Duodenal mucosa (tissue), 2 donors: ENCODE results near the gene DHDH.

Source experiments
- H3K27ac ChIP-seq: one replicate; pipeline ENCODE4 v1.7.0; 2013; ENCODE audit warnings: low read depth, low read length
- H3K27me3 ChIP-seq, 2 donors: one replicate each; pipeline ENCODE4 v1.7.0; 2013; ENCODE audit warnings: low read length in 2 of 2, control low read depth in 1 of 2; ENCODE audit not compliant: insufficient read depth in 2 of 2, control insufficient read depth in 1 of 2
- H3K36me3 ChIP-seq, 2 donors: one replicate each; pipeline ENCODE4 v1.7.0; 2013; ENCODE audit warnings: low read length in 2 of 2, control low read depth in 1 of 2; ENCODE audit not compliant: insufficient read depth in 2 of 2, control insufficient read depth in 1 of 2
- H3K4me1 ChIP-seq, 2 donors: one replicate each; pipeline ENCODE4 v1.7.0; 2013; ENCODE audit warnings: low read length in 2 of 2, control low read depth in 1 of 2; ENCODE audit not compliant: insufficient read depth in 2 of 2, control insufficient read depth in 1 of 2
- H3K4me3 ChIP-seq, 2 donors: one replicate each; pipeline ENCODE4 v1.7.0; 2013; ENCODE audit warnings: low read length in 2 of 2, low read depth in 1 of 2
- H3K9ac ChIP-seq, 2 donors: one replicate each; pipeline ENCODE4 v1.7.0; 2013; ENCODE audit warnings: low read length in 2 of 2, low read depth in 1 of 2
- H3K9me3 ChIP-seq, 2 donors: one replicate each; pipeline ENCODE4 v1.7.0; 2013; ENCODE audit warnings: low read length in 2 of 2, control low read depth in 1 of 2; ENCODE audit not compliant: control insufficient read depth in 1 of 2

Gene DHDH

GRCh38 chr19:48975947-48976847 lies 42.7 kb downstream of the DHDH start:
- Histone ChIP-seq H3K36me3 (peaks cover 15 to 29% of the 10 kb centered on the region in 2 donors), H3K9ac (no peak overlapping the region), H3K27ac (no peak overlapping the region)

GRCh38 chr19:48977061-48977460 lies 43.6 kb downstream of the DHDH start:
- H3K4me3 ChIP-seq, result no peak overlapping the region
- no peak overlapping the region for H3K9ac ChIP-seq
- H3K36me3 ChIP-seq, result peaks cover 18 to 37% of the 10 kb centered on the region in 2 donors
- no peaks in the 10 kb centered on the region for H3K9me3 ChIP-seq
- H3K4me1 ChIP-seq, result no peaks in the 10 kb centered on the region
- H3K27ac ChIP-seq, result no peak overlapping the region
- H3K27me3 ChIP-seq, result no peaks in the 10 kb centered on the region

More at GRCh38 chr19:48975947-48976847, 42.7 kb downstream of the DHDH start:
- H3K4me3 ChIP-seq, result no peak overlapping the region
- H3K9me3 ChIP-seq, result no peaks in the 10 kb centered on the region
- H3K27me3 ChIP-seq, result no peaks in the 10 kb centered on the region
- no peaks in the 10 kb centered on the region for H3K4me1 ChIP-seq

- peaks cover 3 to 4% of the 10 kb centered on the region in 2 donors for H3K4me1 ChIP-seq
- H3K36me3 ChIP-seq, result peaks cover 16 to 46% of the 10 kb centered on the region in 2 donors
- no peak overlapping the region for H3K27ac ChIP-seq
- H3K9ac ChIP-seq, result no peak overlapping the region
- H3K4me3 ChIP-seq, result no peak overlapping the region
- no peaks in the 10 kb centered on the region for H3K9me3 ChIP-seq
- no peaks in the 10 kb centered on the region for H3K27me3 ChIP-seq
Measured at GRCh38 chr19:48982280-48982679, 48.8 kb downstream of the DHDH start.

- no peaks in the 10 kb centered on the region for H3K9me3 ChIP-seq
- H3K9ac ChIP-seq, result no peak overlapping the region
- H3K4me1 ChIP-seq, result peaks cover 3 to 4% of the 10 kb centered on the region in 2 donors
- no peak overlapping the region for H3K4me3 ChIP-seq
- H3K27me3 ChIP-seq, result no peaks in the 10 kb centered on the region
- H3K36me3 ChIP-seq, result peaks cover 19 to 61% of the 10 kb centered on the region in 2 donors
- H3K27ac ChIP-seq, result no peak overlapping the region
Measured at GRCh38 chr19:48985711-48986110, 52.2 kb downstream of the DHDH start.

GRCh38 chr19:48986211-48986610 lies 52.7 kb downstream of the DHDH start:
- no peak overlapping the region for H3K9ac ChIP-seq
- H3K36me3 ChIP-seq, result peaks cover 19 to 61% of the 10 kb centered on the region in 2 donors
- no peaks in the 10 kb centered on the region for H3K27me3 ChIP-seq
- H3K4me1 ChIP-seq, result peaks cover 5 to 8% of the 10 kb centered on the region in 2 donors
- H3K27ac ChIP-seq, result no peak overlapping the region
- H3K4me3 ChIP-seq, result no peak overlapping the region
- H3K9me3 ChIP-seq, result no peaks in the 10 kb centered on the region

GRCh38 chr19:48987323-48987722 lies 53.8 kb downstream of the DHDH start:
- Histone ChIP-seq H3K4me1 (peaks cover 14 to 18% of the 10 kb centered on the region in 2 donors), H3K36me3 (peaks cover 15 to 51% of the 10 kb centered on the region in 2 donors), H3K9ac (no peak overlapping the region), H3K27ac (no peak overlapping the region), H3K9me3 (no peaks in the 10 kb centered on the region), H3K4me3 (no peak overlapping the region), H3K27me3 (no peaks in the 10 kb centered on the region)

GRCh38 chr19:48988286-48988685 lies 54.8 kb downstream of the DHDH start:
- Histone ChIP-seq H3K27ac (no peak overlapping the region), H3K4me3 (no peak overlapping the region), H3K36me3 (peaks cover 15 to 43% of the 10 kb centered on the region in 2 donors), H3K9ac (no peak overlapping the region), H3K4me1 (peaks cover 11 to 20% of the 10 kb centered on the region in 2 donors), H3K27me3 (no peaks in the 10 kb centered on the region), H3K9me3 (no peaks in the 10 kb centered on the region)

- Histone ChIP-seq H3K4me3 (no peak overlapping the region), H3K9ac (no peak overlapping the region), H3K9me3 (no peaks in the 10 kb centered on the region), H3K36me3 (peaks cover 15 to 42% of the 10 kb centered on the region in 2 donors), H3K4me1 (peaks cover 10 to 19% of the 10 kb centered on the region in 2 donors), H3K27me3 (no peaks in the 10 kb centered on the region), H3K27ac (no peak overlapping the region)
Measured at GRCh38 chr19:48988860-48989259, 55.4 kb downstream of the DHDH start.

GRCh38 chr19:48989701-48990291 lies 56.3 kb downstream of the DHDH start:
- H3K9ac ChIP-seq, result no peak overlapping the region
- H3K9me3 ChIP-seq, result no peaks in the 10 kb centered on the region
- H3K4me1 ChIP-seq, result peaks cover 18 to 27% of the 10 kb centered on the region in 2 donors
- no peak overlapping the region for H3K27ac ChIP-seq
- no peaks in the 10 kb centered on the region for H3K27me3 ChIP-seq
- peaks cover 15 to 42% of the 10 kb centered on the region in 2 donors for H3K36me3 ChIP-seq
- no peak overlapping the region for H3K4me3 ChIP-seq

- Histone ChIP-seq H3K27ac (no peak overlapping the region), H3K4me1 (peaks cover 21 to 31% of the 10 kb centered on the region in 2 donors), H3K36me3 (peaks cover 12 to 36% of the 10 kb centered on the region in 2 donors), H3K9me3 (no peaks in the 10 kb centered on the region), H3K27me3 (no peaks in the 10 kb centered on the region), H3K4me3 (no peak overlapping the region), H3K9ac (no peak overlapping the region)
Measured at GRCh38 chr19:48990400-48990799, 56.9 kb downstream of the DHDH start.
